GM19239 (cell line): ENCODE data around the gene LIPM.

Experiments
- DNase-seq: peaks from one replicate; pipeline ENCODE4 v3.0.0; 2011; ENCODE audit warnings: low spot score; ENCODE audit not compliant: insufficient read length
- FAIRE-seq: peaks from 2 replicates; lab custom pipeline; 2011; peaks lifted over from hg19 to GRCh38; lab: Jason Lieb, UNC

LIPM gene

DNA sequence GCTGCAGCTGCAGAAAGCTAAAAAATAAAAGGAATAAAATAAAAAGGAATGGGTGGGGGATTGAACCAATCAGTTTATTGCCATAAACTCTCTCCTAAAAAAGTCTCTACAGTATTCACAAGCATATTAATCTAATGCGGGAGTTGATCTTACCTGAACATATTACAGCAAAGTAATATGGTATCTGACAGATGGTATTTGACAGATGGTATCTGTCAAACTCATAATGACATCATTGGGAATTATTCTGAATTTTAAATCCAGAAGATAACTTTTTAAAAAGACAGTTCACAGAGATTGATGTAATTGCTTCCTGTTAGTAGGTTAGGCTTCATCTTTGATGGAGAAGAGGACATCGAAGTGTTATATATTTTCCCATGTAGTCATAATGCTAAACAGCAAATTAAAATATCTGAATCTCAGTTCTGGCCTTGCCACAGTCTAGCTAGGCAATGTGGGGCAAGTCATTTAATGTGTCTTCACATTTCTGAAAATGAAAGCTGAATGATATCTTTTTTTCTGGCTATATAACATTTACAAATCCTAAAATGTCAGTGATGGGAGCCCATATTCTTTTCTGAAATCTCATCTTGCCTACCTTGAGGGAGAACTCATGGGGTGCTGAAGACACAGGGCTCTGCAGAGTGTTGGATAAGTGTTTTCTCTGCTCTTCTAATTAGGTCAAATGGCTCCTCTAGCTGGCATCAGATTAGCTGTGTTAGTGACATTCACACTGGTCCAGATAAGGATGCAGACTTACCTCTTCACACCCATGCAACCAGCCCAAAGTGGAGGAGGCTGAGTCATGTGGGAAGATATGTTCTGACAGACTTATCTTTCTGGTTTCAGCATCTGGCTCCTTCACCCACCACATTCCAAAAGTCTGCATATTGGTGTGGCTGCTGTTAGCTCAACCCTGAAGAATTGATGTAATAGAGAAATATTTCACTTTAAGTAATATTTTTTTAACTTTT, 2.1 kb upstream of the LIPM start:
- DNase-seq = no peak
- FAIRE-seq = peak; percentile 8

DNA sequence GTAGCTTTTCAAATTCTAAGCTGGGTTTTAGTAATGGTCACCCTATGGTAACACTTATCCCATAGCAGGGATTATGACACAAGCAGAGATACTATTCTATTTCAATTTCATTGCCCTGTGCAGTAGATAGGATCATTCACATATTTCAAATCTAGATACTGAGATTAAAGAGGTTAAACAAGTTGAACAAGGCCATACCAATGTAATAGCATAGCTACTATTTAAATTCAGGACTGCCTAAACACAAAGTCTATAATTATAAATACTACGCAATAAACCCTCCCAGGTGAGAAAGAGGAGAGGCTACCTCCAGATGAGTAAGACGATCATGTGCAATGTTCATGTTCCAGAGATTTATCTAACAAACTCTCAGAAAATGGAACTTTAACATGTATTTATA, 1.1 kb downstream of the LIPM start:
- no peak for DNase-seq
- FAIRE-seq = no peak

DNA sequence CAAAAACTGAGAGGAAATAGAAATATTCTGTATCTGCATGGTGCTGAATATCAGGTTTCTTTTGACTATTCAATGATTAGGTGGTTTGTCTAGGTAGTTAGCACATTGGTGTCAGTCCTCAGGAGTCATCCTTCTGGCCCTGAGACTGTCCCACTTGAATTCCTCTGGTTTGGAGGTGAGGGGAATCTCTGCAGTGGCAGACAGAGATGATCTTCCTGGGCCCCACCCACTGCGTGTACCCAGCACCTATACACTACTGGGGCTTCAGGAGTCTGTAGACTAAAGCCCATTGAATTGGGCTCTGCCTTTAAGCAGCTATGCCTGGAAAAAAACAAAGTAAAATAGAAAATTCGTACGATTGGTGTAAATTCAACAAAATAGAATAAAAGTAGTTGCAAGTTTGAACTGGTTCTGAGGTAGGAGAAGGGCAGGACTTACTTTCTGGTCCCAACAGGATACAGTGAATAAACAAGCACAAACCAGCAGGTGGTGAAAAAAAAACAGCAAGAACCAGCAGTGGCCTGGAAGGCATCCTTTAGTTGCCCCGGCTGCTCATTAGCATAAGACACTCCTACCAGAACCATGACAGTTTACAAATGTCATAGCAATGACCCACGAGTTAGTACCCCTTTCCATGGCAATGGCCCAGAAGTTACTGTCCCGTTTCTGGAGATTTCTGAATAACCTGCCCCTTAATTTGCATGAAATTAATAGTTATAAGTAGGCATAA, 1.7 kb downstream of the LIPM start:
- DNase-seq (no peak), FAIRE-seq (no peak)

DNA sequence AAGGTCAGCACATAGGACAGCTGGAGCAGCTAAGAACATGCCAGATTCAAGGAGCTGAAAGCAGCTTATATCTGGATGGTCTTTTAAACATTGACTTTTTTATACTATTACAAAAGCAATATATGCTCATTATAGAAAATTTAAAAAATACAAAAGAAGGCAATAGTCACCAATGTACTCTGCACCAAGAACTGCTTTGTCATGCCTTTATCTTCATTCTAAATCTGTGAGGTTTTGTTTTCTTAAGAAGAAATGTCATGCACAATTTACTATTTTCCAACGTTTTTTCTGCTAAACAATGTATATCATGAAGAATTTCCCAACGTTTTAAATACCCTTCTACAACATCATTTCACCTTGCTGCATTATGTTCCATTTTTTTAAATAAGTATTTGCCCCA, 2.8 kb downstream of the LIPM start:
- DNase-seq (no peak), FAIRE-seq (no peak)

DNA sequence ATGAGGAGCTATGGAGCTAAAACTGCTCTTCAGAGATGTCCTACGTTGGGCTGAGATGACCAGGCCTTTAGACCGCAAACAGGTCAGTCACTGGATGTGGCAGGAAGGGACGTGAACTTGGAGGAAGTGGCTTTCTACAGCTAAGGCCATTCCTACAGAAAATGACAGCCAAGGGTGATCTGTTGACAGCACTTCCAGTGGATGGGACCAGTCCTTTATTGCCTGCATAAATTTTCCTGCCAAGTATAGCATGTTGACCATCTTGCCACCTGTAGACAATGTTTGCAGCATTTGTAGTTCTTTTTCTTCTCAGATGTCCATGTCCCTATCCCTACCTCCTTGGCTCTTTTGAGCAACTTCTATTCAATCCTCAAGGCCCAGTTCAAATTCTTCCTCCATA, 3.4 kb downstream of the LIPM start:
- DNase-seq (no peak), FAIRE-seq (no peak)

DNA sequence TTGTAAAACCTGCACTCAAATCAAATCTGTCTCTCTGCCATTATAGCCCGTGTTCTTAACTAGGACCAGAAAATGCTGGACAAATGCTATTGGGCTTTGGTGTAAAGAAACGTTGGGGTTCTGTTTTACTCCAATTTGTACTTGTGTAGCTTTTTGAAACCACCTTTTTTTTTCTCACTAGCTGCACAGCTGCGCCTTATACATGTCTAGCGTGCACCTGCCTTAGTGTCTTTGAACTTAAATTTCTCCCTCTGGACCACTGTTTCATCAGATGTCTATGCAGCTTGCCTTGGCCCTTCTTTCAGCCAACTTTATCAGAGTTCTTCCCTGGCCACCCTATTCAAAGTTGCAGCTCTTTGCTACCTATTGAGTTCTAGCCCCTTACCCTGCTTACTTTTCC, 7.1 kb downstream of the LIPM start:
- DNase-seq (no peak), FAIRE-seq (no peak)

DNA sequence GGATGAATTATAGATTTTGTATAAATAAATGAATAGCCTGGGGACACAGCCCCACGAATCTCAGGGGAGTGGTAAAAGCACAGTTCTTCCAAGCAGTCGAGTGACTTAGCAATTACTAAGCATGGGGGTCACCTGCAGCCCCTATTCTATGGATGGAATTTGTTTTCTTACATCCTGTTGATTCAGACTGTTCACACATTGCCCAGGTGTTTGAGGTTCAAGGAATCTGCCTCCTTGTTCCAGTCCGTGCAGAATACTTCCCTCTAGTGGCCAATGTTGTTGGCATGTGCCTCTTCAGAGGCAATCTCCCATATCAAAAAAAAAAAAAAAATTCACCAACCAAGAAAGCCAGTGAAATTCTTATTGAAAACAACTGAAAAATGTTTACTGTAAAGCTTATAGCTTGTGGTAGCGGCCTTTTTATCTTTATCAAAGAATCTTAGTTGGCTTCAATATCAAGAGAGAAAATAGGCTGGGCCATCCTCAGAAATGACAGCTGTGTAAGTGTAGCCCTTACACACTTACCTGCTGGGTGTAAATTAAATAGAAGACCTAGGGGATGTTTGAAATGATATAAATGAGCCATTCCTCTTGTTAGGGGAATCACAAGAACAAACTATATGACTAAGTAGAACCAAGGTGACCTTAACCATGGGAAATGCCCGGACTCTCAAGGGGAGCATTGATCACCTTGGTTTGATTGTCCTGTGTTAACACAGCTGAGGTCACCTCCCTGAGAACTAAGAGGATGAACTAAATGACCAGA, 7.8 kb downstream of the LIPM start:
- DNase-seq (peak; percentile 26), FAIRE-seq (peak; percentile 96)

DNA sequence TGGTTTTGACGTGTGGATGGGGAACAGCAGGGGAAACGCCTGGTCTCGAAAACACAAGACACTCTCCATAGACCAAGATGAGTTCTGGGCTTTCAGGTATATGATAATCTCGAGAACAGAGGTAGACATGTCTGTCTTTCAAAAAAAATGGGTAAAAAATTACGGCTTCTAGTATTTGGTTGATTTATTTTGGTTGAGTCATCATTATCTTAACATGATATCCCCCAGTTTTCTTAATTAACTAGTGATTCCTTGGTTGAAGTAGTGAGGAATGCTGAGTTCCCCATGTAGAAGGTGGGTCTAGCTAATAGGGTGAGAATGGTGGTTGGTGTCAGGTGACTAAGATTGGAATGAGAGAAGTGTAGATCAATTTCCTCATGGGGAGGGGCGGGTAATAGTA, 10.7 kb downstream of the LIPM start:
- FAIRE-seq = no peak
- DNase-seq = no peak

DNA sequence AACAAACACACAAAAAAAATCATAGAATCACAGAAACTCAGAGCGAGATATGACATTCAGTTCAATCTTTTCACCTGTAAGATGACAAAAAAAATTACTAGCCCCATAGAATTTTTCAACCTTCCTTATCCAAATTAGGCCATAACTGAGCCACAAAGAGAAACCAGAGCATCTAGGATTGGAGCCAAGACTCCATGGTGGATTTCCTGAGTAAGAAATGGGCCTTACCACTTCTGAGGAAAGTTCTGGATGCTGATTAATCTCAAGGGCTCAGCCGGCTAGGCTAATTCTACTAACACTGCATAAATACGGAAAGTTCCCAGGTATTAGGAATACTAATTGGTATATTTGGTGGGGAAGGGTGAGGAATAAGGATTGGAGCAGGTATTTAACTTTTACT, 16.8 kb downstream of the LIPM start:
- no peak for DNase-seq
- FAIRE-seq = no peak

DNA sequence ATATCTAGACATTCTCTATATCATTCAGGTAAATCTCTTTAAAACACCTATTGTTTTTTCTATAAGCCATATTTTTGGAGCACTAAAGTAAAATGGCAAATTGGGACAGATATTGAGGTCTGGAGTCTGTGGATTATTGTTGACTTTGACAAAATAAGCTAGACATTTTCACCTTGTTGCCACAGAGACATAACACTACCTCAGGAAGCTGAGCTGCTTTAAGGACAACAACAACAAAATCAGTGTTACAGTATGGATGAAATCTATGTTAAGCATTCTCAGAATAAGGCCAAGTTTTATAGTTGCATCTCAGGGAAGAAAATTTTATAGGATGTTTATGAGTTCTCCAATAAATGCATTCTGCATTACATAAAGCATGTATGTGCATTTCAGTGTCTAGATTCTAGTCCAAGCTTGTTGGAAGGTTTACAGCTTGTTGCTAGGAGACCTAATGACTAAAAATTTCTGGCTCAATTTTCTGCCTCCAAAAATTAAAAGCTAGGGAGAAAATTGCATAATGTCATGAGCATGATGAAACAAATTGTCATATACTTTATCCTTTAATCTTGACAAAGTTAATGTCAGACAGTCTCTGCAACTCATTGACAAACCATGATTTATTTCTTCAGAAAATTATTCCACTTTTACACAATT, 18.3 kb downstream of the LIPM start:
- DNase-seq (no peak), FAIRE-seq (no peak)

DNA sequence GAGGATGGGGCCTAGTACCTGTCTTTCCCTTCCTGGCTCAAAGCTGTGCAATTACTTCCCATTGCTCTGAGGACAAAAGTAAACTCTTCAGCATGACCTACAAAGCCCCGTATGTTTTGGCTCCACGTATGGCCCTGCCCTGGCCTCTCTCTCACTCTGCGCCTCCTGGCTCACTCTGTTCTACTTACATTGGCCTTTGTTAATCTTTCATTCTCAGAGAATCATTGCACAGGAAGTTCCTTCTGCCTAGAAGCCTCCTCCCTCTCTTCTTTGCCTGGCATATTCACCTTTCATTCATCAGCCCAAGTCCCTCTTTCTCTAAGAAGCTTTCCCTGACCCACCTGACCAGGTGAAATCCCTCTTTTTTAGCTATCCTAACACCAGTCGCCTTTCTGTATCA, 23.9 kb downstream of the LIPM start:
- FAIRE-seq (peak; percentile 77), DNase-seq (no peak)

DNA sequence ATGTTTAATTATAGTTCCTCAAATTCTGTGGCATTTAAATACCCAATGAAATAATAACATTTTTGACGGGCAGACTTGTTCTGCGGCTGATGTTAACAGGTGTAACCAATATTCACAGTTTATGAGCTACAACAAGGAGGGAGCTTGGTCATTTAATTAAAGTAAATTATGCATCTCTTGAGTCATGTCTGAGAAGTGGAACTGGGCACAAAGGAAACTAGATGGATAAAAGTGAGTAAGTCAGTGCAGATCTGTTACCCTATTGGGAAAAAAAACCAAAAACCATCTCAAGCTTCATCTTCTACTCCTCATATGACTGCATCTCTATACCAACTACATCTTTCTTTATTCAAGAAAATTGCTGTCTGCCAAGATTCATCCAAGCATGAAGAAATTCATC, 25.1 kb downstream of the LIPM start:
- FAIRE-seq (no peak), DNase-seq (no peak)

DNA sequence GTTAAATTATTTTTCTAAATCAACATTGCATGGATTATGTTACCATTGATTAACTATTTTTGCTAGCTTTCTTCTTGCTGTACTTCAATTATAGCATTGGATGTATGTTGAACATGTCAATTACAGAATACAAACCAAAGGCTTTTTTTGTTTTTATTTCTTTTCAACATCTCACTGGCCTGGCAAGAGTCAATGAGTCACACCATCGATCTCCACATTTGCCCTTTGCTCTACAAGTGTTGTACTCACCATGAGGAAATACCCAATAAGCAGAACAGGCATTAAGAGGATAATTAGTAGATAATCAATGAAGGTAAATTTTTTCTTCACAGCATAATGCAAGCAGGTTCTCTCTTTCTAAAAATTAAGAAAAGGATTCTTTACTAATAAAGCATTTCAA, 25.8 kb downstream of the LIPM start:
- no peak for FAIRE-seq

DNA sequence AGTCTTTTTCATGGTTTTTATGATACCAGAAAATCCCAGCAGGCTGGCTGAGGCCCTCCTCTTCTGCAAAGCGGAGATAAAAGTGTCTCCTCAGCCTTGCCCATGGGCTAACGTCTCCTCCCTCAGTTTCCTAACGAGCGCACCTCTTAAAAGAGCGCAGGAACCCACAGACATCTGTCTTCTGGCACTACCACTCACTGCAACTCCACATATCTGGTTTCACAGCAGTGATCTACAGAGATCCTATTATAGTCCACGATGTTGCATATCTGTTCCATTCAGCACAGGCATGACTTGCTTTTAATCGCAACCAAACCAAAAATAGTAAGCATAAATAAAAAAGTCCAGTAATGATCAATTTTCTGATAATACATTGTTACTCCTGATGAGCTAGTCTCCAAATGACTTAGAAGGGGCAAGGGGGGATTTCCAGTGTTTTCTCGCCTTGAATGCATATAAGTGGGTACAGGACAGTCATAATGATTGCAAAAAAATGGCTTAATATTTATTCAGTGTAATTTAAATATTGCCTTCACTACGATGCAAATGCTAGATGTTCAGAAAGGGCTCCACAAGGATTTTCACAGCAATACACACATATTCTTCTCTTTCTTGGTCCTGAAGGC, 28.2 kb downstream of the LIPM start:
- FAIRE-seq (peak; percentile 78), DNase-seq (no peak)

More for the DNA sequence above, 25.8 kb downstream of the LIPM start:
- no peak for DNase-seq

DNA sequence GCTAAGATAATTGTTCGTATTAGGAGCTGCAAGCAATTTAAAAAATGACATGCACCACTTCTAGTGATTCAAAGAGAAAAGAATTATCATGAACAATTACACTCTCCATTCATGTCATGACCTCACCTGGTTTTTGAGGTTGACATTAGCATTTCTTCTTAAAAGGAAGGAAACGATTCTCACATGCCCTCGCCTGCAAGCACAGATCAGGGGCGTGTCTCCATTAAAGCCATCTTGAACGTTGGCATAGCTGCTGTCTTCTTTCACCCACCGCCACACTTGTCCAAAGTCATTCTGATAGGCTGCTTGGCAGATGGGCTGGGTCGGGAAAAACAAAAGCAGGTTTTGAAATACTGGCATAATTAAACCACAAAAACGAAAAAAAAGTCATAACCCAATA, 29.2 kb downstream of the LIPM start:
- no peak for DNase-seq
- peak; percentile 75 for FAIRE-seq

DNA sequence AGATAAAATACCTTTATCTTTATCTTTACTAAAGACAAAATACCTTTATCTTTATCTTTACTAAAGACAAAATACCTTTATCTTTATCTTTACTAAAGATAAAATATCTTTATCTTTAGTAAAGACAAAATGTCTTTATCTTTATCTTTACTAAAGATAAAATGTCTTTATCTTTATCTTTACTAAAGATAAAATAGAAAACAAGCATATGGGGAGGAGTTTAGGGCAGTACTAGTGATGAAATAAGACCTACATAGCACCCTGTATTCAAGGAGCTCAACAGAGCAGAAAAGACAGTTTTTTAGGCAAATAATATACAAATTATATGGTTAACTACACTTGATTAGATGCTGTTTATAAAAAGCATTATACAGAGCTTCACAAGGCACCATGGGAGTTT, 29.8 kb downstream of the LIPM start:
- DNase-seq (no peak), FAIRE-seq (peak; percentile 53)

DNA sequence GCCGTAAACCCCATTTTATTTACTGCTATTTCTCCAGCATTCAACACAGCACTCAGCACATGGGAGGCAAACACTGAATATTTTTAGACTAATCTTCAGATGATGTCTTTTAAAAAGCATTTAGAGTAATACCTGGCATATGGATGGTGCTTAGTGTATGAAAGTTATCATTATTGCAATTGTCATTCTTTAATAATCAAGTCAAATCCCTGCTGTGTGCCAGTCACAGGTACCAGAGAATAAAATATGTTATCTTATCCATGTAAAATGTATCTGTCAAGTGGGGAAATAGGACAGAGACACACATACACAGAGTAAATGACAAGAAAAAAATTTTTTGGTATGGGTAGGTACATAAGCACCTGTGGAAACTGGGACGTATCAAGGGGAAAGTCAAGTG, 30.6 kb downstream of the LIPM start:
- DNase-seq (no peak), FAIRE-seq (no peak)

DNA sequence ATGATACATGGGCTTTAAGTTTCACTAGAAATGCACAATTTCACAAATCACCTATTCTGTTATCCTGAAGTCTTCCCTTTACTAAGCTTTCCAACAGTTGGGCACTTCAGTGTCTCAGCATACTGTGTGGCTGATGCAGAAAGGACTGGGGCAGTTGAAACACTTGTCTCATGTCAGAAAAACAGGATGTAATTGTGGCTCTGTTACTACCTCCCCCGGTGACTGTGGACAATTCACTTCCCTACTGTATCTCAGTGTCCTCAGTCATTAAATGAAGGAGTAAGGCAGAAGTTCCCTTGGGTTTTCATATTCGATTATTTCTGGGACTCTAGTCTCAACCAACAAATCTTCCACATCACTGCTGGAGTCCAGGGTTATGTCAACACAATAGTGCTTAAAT, 31.2 kb downstream of the LIPM start:
- FAIRE-seq (peak; percentile 61), DNase-seq (no peak)

DNA sequence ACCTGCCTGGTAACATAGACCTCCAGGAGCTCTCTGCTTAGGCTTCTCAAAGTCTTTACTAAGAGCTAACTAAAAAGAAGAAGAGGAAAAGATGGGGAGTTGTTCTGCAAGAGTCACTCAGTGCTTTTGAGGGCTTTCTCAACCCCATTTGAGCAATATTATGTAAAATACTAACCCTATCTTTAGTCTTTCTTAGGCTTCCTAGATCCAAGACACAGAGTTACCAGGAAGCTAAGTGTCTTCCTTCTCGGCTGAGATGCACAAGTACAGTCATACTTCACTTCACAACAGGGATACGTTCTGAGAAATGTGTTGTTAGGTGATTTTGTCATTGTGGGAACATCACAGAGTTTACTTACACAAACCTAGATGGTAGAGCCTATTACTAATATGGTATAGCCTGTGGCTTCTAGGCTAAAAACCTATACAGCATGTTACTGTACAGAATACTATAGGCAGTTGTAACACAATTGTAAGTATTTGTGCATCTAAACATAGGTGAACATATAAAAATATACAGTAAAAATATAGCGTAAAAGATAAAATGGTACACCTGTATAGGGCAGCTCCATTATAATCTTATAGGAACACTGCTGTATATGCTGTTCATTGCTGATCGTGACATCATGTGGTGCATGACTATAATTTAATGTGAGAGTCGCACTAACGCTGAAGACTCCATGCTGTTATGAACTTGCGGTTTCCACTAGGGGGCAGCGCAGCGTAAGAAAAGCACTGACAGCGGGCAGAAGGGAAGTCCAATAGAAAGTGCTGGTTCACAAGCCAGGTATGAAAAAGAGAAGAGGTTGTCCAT, 32.8 kb downstream of the LIPM start:
- DNase-seq (peak; percentile 9), FAIRE-seq (peak; percentile 98)
